Right lobe of liver (tissue), 6 donors: ENCODE data around the gene DOK1. TPM values are rescaled to one million over a fixed set of nuclear protein-coding genes. Genes with fewer than 3 reads are reported as not detected.

ENCODE experiments used
- ATAC-seq, 4 donors: fragments of 200-7000 bp; cut with Tn5 transposase; one replicate each; pipeline ENCODE4 v1.9.1; 2020; ENCODE audit warnings: mild to moderate bottlenecking in 4 of 4, moderate library complexity in 4 of 4
- DNase-seq, 3 donors: peaks; one replicate each; pipeline ENCODE4 v3.0.0-alpha.2; 2020
- H3K27ac ChIP-seq, 3 donors: fragments of 200-600 bp; one replicate each; pipeline ENCODE4 v1.8.0; 2022
- H3K27me3 ChIP-seq, 2 donors: fragments of 200-600 bp; one replicate each; pipeline ENCODE4 v1.8.0; 2022
- H3K36me3 ChIP-seq, 4 donors: fragments of 200-600 bp; sonication (generic) in 1 of 4; one replicate each; pipeline versions ENCODE4 v1.5.1 to v1.8.0; 2017 to 2022; ENCODE audit warnings: control low read depth in 1 of 4
- H3K4me1 ChIP-seq, 4 donors: fragments of 200-600 bp; sonication (generic) in 1 of 4; one replicate each; pipeline versions ENCODE4 v1.5.1 to v1.8.0; 2017 to 2022; ENCODE audit warnings: control low read depth in 1 of 4
- H3K4me3 ChIP-seq, 3 donors: fragments of 200-600 bp; one replicate each; pipeline ENCODE4 v1.8.0; 2022
- H3K9me3 ChIP-seq, 4 donors: fragments of 200-600 bp; sonication (generic) in 1 of 4; one replicate each; pipeline versions ENCODE4 v1.5.1 to v1.8.0; 2017 to 2022; ENCODE audit warnings: control low read depth in 1 of 4
- POLR2A ChIP-seq: fragments of 450-650 bp; IDR thresholded peaks from one replicate; pipeline ENCODE4 v1.6.1; 2017; ENCODE audit warnings: antibody characterized with exemption, mild to moderate bottlenecking
- WGBS: methylation state at CpG from one replicate; pipeline ENCODE4 v1.1.6; 2018; ENCODE audit warnings: low coverage, low lambda C conversion rate; ENCODE audit not compliant: insufficient coverage; ENCODE audit errors: missing lambda C conversion rate; 5-methylcytosine and 5-hydroxymethylcytosine counted together
- intact Hi-C, 2 donors: fragments of 100-400 bp; cut with DNase I; formaldehyde crosslinking; loops; one replicate each; pipeline versions ENCODE4 v1.11.2 to v1.14.1; 2022
- total RNA-seq, 6 experiments: library from RNA; depleted of rRNA in 2 of 6; stranded (reverse); fragments of >200 nt in 2 of 6; fragmentation: NEBNext Ultra II Directional in 3 of 6; extraction: Animal tissue kit (Norgen Biotek cat#: 25700) in 3 of 6; gene quantifications; one replicate each; pipeline versions ENCODE4 v1.1.0 to v1.2.4, GENCODE V29; 2016 to 2023
- TF ChIP-seq, protein P1 (sequence below), 4 donors: fragments of 200-600 bp in 3 of 4; fragments of 450-650 bp in 1 of 4; IDR thresholded peaks; one replicate each; pipeline versions ENCODE4 v1.5.1 to v1.8.0; 2016 to 2022; ENCODE audit warnings: antibody characterized with exemption in 4 of 4, mild to moderate bottlenecking in 2 of 4
- donor health status: DM: no; HTN: yes; CAD: no.
- donor health status: DM: no; HTN: no; CAD: no.
- donor health status: DM: no; HTN: no; CAD: no.
- donor health status: DM: no; HTN: yes; CAD: no.
- donor health status: DM: no; HTN: yes; CAD: no.

The DOK1 gene
- total RNA-seq, 6 experiments from 2014 or later, result 1.9 to 3.7 (median 3.2) TPM

DNA sequence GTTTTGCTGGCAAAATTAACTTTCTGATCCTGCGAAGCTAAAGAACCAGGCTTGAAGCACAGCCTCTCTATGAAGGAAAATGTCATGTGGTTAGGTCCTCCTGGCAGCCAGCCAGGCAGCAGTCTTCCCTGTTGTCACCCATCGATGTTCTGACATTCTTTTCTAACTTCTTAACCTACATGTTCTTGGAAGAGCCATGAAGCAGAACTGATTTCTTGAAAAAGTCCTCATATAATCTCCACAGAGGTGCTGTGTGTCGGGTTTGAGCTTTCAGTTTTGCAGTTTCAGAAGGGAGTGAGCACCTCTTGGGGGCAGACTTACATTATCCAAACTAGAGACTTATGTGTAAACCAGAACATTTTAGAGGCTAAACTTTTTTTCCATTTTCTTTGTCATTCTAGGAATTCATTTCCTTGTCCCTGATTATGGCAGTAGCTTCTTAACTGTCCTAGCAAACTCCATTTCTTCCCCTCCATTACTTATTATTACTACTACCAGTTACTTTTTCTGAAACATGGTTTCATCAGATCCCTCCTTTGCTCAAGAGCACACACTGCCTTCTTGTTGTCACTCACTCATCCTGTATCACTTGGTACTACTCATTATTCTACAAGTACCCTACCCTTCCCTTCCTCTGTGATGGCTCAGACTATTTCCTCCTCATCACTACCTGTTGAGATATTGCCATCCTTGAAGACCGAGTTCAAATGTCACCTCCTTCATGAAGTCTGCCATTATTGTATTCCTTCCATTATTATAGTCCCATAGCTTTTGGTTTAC is 31.1 kb downstream of the DOK1 start:
- Histone ChIP-seq H3K4me3 (no peak overlapping the region), H3K36me3 (no peaks in the 10 kb centered on the region), H3K4me1 (peaks cover 0 to 4% (median 0%) of the 10 kb centered on the region in 4 donors), H3K9me3 (no peaks in the 10 kb centered on the region), H3K27ac (no peak overlapping the region), H3K27me3 (no peaks in the 10 kb centered on the region)
- intact Hi-C loops, result no loop called here
- DNase-seq, result peak in 1 of 3 donors; percentile 31
- TF ChIP-seq, protein P1, sequence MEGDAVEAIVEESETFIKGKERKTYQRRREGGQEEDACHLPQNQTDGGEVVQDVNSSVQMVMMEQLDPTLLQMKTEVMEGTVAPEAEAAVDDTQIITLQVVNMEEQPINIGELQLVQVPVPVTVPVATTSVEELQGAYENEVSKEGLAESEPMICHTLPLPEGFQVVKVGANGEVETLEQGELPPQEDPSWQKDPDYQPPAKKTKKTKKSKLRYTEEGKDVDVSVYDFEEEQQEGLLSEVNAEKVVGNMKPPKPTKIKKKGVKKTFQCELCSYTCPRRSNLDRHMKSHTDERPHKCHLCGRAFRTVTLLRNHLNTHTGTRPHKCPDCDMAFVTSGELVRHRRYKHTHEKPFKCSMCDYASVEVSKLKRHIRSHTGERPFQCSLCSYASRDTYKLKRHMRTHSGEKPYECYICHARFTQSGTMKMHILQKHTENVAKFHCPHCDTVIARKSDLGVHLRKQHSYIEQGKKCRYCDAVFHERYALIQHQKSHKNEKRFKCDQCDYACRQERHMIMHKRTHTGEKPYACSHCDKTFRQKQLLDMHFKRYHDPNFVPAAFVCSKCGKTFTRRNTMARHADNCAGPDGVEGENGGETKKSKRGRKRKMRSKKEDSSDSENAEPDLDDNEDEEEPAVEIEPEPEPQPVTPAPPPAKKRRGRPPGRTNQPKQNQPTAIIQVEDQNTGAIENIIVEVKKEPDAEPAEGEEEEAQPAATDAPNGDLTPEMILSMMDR (IDR thresholded peaks at IDR 0.05), result no peak
- no peak for TF ChIP-seq POLR2A
- 47% methylated on average over 3 of the region's 4 CpGs for WGBS
- ATAC-seq, result no peak

GRCh38 chr2:74587664-74588277 is 33.3 kb downstream of the DOK1 start:
- TF ChIP-seq, protein P1 (IDR thresholded peaks at IDR 0.05), result peak; percentile 64 to 76 (median 70)
- no peak for TF ChIP-seq POLR2A
- Histone ChIP-seq H3K27me3 (no peaks in the 10 kb centered on the region), H3K9me3 (no peaks in the 10 kb centered on the region), H3K36me3 (no peaks in the 10 kb centered on the region), H3K4me1 (peaks cover 0 to 4% (median 0%) of the 10 kb centered on the region in 4 donors), H3K27ac (no peak overlapping the region), H3K4me3 (no peak overlapping the region)
- ATAC-seq (peak; percentile 97 to 98 (median 98)), DNase-seq (peak; percentile 35 to 66 (median 58))
- intact Hi-C loops, result no loop called here
- WGBS, result 13% methylated on average over 6 of the region's 6 CpGs

GRCh38 chr2:74588664-74589063 is 34.1 kb downstream of the DOK1 start:
- no peak for TF ChIP-seq POLR2A
- TF ChIP-seq, protein P1 (IDR thresholded peaks at IDR 0.05), result no peak
- Histone ChIP-seq H3K9me3 (no peaks in the 10 kb centered on the region), H3K27ac (no peak overlapping the region), H3K27me3 (no peaks in the 10 kb centered on the region), H3K4me1 (peaks cover 0 to 4% (median 0%) of the 10 kb centered on the region in 4 donors), H3K36me3 (no peaks in the 10 kb centered on the region), H3K4me3 (no peak overlapping the region)
- WGBS, result 47% methylated on average over 2 of the region's 2 CpGs
- ATAC-seq, result no peak
- DNase-seq, result no peak
- intact Hi-C loops, result no loop called here

DNA sequence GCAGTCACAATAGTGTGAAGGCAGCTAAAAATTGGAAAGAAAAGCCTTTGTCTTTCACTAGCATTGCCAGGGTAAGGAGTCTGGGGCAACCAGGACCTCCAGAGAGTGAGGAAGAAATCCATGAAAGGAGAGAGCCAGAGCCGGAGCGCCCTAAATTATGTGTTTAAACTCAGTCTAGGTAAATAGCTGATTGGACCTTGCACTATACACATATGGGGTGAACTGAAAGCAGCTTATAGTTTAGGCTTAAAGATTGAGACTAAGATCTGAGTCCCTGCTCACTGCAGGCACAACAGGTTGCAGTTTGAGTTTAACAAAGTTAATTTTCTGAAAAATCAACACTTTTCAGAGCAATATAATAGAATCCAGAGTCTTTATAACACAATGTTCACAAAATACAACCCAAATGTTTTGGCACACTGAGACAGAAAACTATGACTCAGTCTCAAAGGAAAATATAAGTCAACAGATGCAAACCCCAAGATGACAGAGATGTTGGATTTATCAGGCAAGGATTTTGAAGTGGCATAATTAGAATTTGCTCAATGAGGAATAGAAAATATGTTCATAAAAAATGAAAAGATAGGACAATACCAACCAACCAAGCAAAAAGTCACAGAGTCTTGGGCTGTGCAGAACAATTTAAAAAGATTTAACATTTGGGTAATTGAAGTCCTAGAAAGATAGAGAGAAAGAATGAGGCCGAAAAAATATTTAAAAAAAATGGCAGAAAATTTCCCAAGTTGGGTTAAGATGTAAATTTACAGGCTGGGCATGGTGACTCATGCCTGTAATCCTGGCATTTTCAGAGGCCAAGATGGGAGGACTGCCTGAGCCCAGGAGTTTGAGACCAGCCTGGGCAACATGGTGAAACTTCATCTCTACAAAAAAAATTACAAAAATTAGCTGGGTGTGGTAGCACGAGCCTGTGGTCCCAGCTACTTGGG is 39.6 kb downstream of the DOK1 start:
- no peaks in the 10 kb centered on the region for H3K27me3 ChIP-seq
- H3K36me3 ChIP-seq, result no peaks in the 10 kb centered on the region
- 51% methylated on average over 4 of the region's 4 CpGs for WGBS
- H3K4me1 ChIP-seq, result no peaks in the 10 kb centered on the region
- DNase-seq, result no peak
- intact Hi-C loops, result no loop called here
- H3K9me3 ChIP-seq, result no peaks in the 10 kb centered on the region
- ATAC-seq, result no peak
- H3K27ac ChIP-seq, result no peak overlapping the region
- TF ChIP-seq POLR2A, result no peak
- TF ChIP-seq, protein P1 (IDR thresholded peaks at IDR 0.05), result no peak
- no peak overlapping the region for H3K4me3 ChIP-seq
